Mesothelial cell of epicardium (in vitro differentiated cells): ENCODE data around the gene RAB31. TPM values are rescaled to one million over a fixed set of nuclear protein-coding genes. Genes with fewer than 3 reads are reported as not detected.

Experiments used
- DNase-seq, 2 experiments: peaks; one replicate each; pipeline ENCODE4 v3.0.0; 2021; ENCODE audit warnings: low spot score in 2 of 2; ENCODE audit not compliant: unreplicated experiment in 2 of 2
- H3K27ac Mint-ChIP-seq: 2 replicates; pipeline ENCODE4 v1.8.0; 2021; ENCODE audit warnings: mixed read lengths
- H3K27me3 Mint-ChIP-seq: 2 replicates; pipeline ENCODE4 v1.8.0; 2021; ENCODE audit warnings: low read depth, mixed read lengths
- H3K36me3 Mint-ChIP-seq: 2 replicates; pipeline ENCODE4 v1.8.0; 2021; ENCODE audit warnings: mixed read lengths
- H3K4me1 Mint-ChIP-seq: 2 replicates; pipeline ENCODE4 v1.8.0; 2021; ENCODE audit warnings: mixed read lengths
- H3K4me3 Mint-ChIP-seq: 2 replicates; pipeline ENCODE4 v1.8.0; 2021; ENCODE audit warnings: mild to moderate bottlenecking, moderate library complexity, mixed read lengths
- H3K9me3 Mint-ChIP-seq: 2 replicates; pipeline ENCODE4 v1.8.0; 2021; ENCODE audit warnings: mixed read lengths
- CTCF ChIP-seq: fragments of 200-600 bp; sonication (generic); IDR thresholded peaks from one replicate; pipeline ENCODE4 v1.5.0; 2021; ENCODE audit warnings: antibody characterized with exemption; ENCODE audit not compliant: unreplicated experiment
- total RNA-seq: library from RNA; stranded (reverse); gene quantifications from 3 replicates; pipeline ENCODE4 v1.2.1, GENCODE V29; 2021

Gene RAB31
- total RNA-seq, 1 donor from 2014 or later = 21.8 TPM

DNA sequence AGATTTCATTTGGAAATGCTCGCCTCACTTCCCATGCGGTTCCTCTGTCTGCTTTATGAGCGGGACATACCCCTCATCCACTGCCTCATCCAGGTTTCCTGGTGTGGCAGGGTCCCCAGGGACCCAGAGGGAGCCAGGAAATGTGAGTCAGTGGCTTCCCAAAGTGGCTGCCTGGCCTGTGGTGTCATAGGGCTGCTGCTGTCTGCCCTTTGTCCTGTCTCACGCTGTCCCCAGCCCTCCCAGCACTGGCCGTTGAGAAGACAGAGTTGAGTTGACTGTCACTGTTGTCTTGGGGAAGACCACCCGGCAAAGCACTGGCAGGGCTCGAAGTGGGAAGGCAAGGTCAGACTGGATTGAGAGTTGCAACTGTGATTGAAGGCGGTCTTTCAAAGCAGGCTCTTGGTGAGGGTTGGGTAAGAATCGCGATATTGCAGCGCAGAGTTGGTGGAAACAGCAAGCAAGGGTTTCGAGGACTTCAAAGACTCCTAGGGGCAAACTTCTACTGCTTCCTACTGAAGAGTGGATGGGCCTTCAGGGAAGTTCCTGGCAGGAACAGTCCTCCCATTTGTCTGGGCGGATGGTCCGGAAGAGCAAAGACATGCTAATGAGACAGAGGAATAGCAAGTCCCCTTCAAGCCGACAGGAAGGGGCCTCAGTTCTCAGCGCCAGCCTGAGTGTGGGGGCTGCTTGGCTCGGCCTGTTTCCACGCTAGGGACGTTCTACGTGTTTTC is 33.9 kb downstream of the RAB31 start:
- no peak for TF ChIP-seq CTCF
- H3K4me3 Mint-ChIP-seq = peak overlapping the region; percentile 61
- H3K27ac Mint-ChIP-seq = peak overlapping the region; percentile 94
- no peaks in the 10 kb centered on the region for H3K27me3 Mint-ChIP-seq
- peaks cover 21% of the 10 kb centered on the region for H3K9me3 Mint-ChIP-seq
- no peak for DNase-seq
- peaks cover 6% of the 10 kb centered on the region for H3K36me3 Mint-ChIP-seq
- peaks cover 36% of the 10 kb centered on the region for H3K4me1 Mint-ChIP-seq

- Mint-ChIP-seq H3K36me3 (peaks cover 6% of the 10 kb centered on the region), H3K27ac (peak overlapping the region; percentile 94), H3K9me3 (peaks cover 21% of the 10 kb centered on the region), H3K27me3 (no peaks in the 10 kb centered on the region), H3K4me1 (peaks cover 30% of the 10 kb centered on the region), H3K4me3 (peak overlapping the region; percentile 61)
- DNase-seq = no peak
- no peak for TF ChIP-seq CTCF
These were observed 34.5 kb downstream of the RAB31 start for GRCh38 chr18:9742524-9743131.

DNA sequence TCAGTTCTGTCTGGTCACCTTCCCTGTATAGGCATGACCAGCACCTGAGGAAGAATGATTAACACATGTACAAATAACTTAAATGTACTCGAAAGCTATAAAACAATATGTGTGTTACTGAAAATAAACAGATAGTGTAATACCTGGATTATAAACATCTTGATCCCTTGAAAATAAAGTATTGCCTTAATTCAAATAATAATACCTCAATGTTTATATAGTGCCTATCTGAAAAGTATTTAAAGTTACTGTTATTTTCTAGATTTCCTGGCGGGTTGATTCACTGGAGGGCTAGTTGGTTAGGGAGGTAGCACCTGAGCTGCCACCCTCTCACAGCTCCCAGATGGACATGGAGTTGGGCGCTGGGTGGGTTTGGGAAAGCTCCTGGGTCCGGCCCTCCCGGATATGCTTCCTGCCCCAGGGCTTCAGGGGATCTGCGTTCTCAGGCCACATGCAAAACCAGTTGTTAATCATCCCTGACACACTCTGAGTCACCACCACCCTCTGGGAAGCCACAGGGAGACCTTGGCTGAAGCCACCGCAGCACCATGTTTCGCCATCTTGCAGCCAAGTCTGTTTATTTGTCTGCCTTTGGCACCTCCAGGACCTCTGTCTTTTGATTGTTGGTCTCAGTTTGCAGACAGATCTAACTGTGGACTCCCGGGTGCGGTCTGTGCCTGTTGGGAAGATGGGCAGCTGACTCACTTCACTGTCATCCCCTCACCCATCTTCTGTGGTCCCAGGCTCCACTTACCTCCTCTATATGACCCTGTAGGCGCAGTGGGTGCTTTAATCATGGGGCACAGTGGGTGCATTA is 35.3 kb downstream of the RAB31 start:
- H3K4me1 Mint-ChIP-seq = peaks cover 25% of the 10 kb centered on the region
- no peak for TF ChIP-seq CTCF
- H3K27ac Mint-ChIP-seq = peak overlapping the region; percentile 84
- DNase-seq = no peak
- H3K27me3 Mint-ChIP-seq = no peaks in the 10 kb centered on the region
- H3K4me3 Mint-ChIP-seq = no peak overlapping the region
- H3K36me3 Mint-ChIP-seq = peaks cover 6% of the 10 kb centered on the region
- H3K9me3 Mint-ChIP-seq = peaks cover 21% of the 10 kb centered on the region

- Mint-ChIP-seq H3K27ac (no peak overlapping the region), H3K9me3 (peaks cover 21% of the 10 kb centered on the region), H3K27me3 (no peaks in the 10 kb centered on the region), H3K4me1 (peaks cover 23% of the 10 kb centered on the region), H3K36me3 (peaks cover 6% of the 10 kb centered on the region), H3K4me3 (no peak overlapping the region)
- no peak for TF ChIP-seq CTCF
- no peak for DNase-seq
These were observed 38.9 kb downstream of the RAB31 start for GRCh38 chr18:9746958-9747357.

DNA sequence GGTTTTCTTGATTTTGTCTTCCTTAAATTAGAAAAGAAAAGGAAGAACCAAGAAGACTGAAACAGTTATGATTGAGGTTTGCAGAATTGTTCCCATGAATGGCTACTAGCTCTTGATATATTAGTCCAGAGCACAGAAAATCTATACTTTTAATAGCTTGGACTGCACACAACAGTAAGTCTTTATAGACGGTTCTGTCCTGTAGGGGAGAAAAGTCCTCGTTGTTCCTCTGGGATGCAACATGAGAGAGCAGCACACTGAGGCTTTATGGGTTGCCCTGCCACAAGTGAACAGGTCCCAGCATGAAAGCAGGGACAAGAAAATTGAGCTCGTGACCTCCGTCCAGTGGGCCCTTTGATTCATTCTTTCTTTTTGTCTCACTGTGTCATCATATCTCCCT is 41.5 kb downstream of the RAB31 start:
- H3K4me1 Mint-ChIP-seq = no peaks in the 10 kb centered on the region
- no peak for TF ChIP-seq CTCF
- no peak overlapping the region for H3K27ac Mint-ChIP-seq

More for the DNA sequence above, 41.5 kb downstream of the RAB31 start:
- Mint-ChIP-seq H3K27me3 (no peaks in the 10 kb centered on the region), H3K36me3 (peaks cover 5% of the 10 kb centered on the region), H3K9me3 (peaks cover 19% of the 10 kb centered on the region), H3K4me3 (no peak overlapping the region)
- no peak for DNase-seq
